HEK293 (cell line): ENCODE measurements around the gene MYADML2.

Experiments
- BCL11A ChIP-seq: fragments of 450-650 bp; formaldehyde crosslinking; IDR thresholded peaks from 2 replicates; pipeline ENCODE4 v1.5.1; 2016; ENCODE audit warnings: low read depth, missing biosample characterization, missing genetic modification characterization
- CTCF ChIP-seq: fragments of 450-650 bp; formaldehyde crosslinking; IDR thresholded peaks from 2 replicates; pipeline ENCODE4 v1.5.1; 2016; ENCODE audit warnings: missing biosample characterization, missing genetic modification characterization
- EGR2 ChIP-seq: fragments of 450-650 bp; formaldehyde crosslinking; IDR thresholded peaks from 2 replicates; pipeline ENCODE4 v1.5.1; 2016; ENCODE audit warnings: low read depth, missing biosample characterization, missing genetic modification characterization
- GLIS1 ChIP-seq: fragments of 450-650 bp; formaldehyde crosslinking; IDR thresholded peaks from 2 replicates; pipeline ENCODE4 v1.5.1; 2016; ENCODE audit warnings: missing biosample characterization, missing genetic modification characterization
- HIC1 ChIP-seq: fragments of 450-650 bp; formaldehyde crosslinking; IDR thresholded peaks from 2 replicates; pipeline ENCODE4 v1.5.1; 2016; ENCODE audit warnings: missing biosample characterization, missing genetic modification characterization
- KLF8 ChIP-seq: fragments of 450-650 bp; formaldehyde crosslinking; IDR thresholded peaks from 2 replicates; pipeline ENCODE4 v1.5.1; 2016; ENCODE audit warnings: missing biosample characterization, missing genetic modification characterization
- OSR2 ChIP-seq: fragments of 450-650 bp; formaldehyde crosslinking; IDR thresholded peaks from 2 replicates; pipeline ENCODE4 v1.5.1; 2016; ENCODE audit warnings: missing biosample characterization, missing genetic modification characterization
- PATZ1 ChIP-seq: fragments of 450-650 bp; formaldehyde crosslinking; IDR thresholded peaks from 2 replicates; pipeline ENCODE4 v1.5.1; 2016; ENCODE audit warnings: missing biosample characterization, missing genetic modification characterization
- SCRT2 ChIP-seq: fragments of 450-650 bp; formaldehyde crosslinking; IDR thresholded peaks from 2 replicates; pipeline ENCODE4 v1.5.1; 2016; ENCODE audit warnings: missing biosample characterization, missing genetic modification characterization
- ZBTB17 ChIP-seq: fragments of 450-650 bp; formaldehyde crosslinking; IDR thresholded peaks from 2 replicates; pipeline ENCODE4 v1.5.1; 2016; ENCODE audit warnings: missing biosample characterization, missing genetic modification characterization
- ZBTB20 ChIP-seq: fragments of 450-650 bp; formaldehyde crosslinking; IDR thresholded peaks from 2 replicates; pipeline ENCODE4 v1.5.1; 2016; ENCODE audit warnings: missing biosample characterization, missing genetic modification characterization
- ZBTB48 ChIP-seq: fragments of 450-650 bp; formaldehyde crosslinking; IDR thresholded peaks from 2 replicates; pipeline ENCODE4 v1.5.1; 2016; ENCODE audit warnings: missing biosample characterization, missing genetic modification characterization
- ZBTB49 ChIP-seq: fragments of 450-650 bp; formaldehyde crosslinking; IDR thresholded peaks from 2 replicates; pipeline ENCODE4 v1.5.1; 2016; ENCODE audit warnings: missing biosample characterization, missing genetic modification characterization, low read depth
- ZFHX2 ChIP-seq: fragments of 450-650 bp; formaldehyde crosslinking; conservative IDR thresholded peaks from 2 replicates; pipeline ENCODE4 v1.5.1; 2016; ENCODE audit warnings: missing biosample characterization, missing genetic modification characterization
- ZFP37 ChIP-seq: fragments of 450-650 bp; formaldehyde crosslinking; IDR thresholded peaks from 2 replicates; pipeline ENCODE4 v1.5.1; 2016; ENCODE audit warnings: missing biosample characterization, missing genetic modification characterization
- ZIC2 ChIP-seq: fragments of 450-650 bp; formaldehyde crosslinking; IDR thresholded peaks from 2 replicates; pipeline ENCODE4 v1.5.1; 2016; ENCODE audit warnings: missing biosample characterization, missing genetic modification characterization
- ZNF16 ChIP-seq: fragments of 450-650 bp; formaldehyde crosslinking; IDR thresholded peaks from 2 replicates; pipeline ENCODE4 v1.5.1; 2016; ENCODE audit warnings: low read depth, missing biosample characterization, missing genetic modification characterization
- ZNF169 ChIP-seq: fragments of 450-650 bp; formaldehyde crosslinking; IDR thresholded peaks from 2 replicates; pipeline ENCODE4 v1.5.1; 2016; ENCODE audit warnings: missing biosample characterization, missing genetic modification characterization
- ZNF19 ChIP-seq: fragments of 450-650 bp; formaldehyde crosslinking; IDR thresholded peaks from 2 replicates; pipeline ENCODE4; 2016; ENCODE audit warnings: missing biosample characterization, missing genetic modification characterization, low read depth
- ZNF362 ChIP-seq: fragments of 450-650 bp; formaldehyde crosslinking; IDR thresholded peaks from 2 replicates; pipeline ENCODE4 v1.5.1; 2016; ENCODE audit warnings: missing biosample characterization, missing genetic modification characterization
- ZNF366 ChIP-seq: fragments of 450-650 bp; formaldehyde crosslinking; conservative IDR thresholded peaks from 2 replicates; pipeline ENCODE4 v1.5.1; 2016; ENCODE audit warnings: missing biosample characterization, missing genetic modification characterization
- ZNF394 ChIP-seq: fragments of 450-650 bp; formaldehyde crosslinking; IDR thresholded peaks from 2 replicates; pipeline ENCODE4 v1.5.1; 2016; ENCODE audit warnings: missing biosample characterization, missing genetic modification characterization, mild to moderate bottlenecking, moderate library complexity, borderline replicate concordance
- ZNF488 ChIP-seq: fragments of 450-650 bp; formaldehyde crosslinking; IDR thresholded peaks from 2 replicates; pipeline ENCODE4 v1.5.1; 2016; ENCODE audit warnings: missing biosample characterization, missing genetic modification characterization
- ZNF501 ChIP-seq: fragments of 450-650 bp; formaldehyde crosslinking; IDR thresholded peaks from 2 replicates; pipeline ENCODE4 v1.5.1; 2016; ENCODE audit warnings: missing biosample characterization, missing genetic modification characterization
- ZNF521 ChIP-seq: fragments of 450-650 bp; formaldehyde crosslinking; IDR thresholded peaks from 2 replicates; pipeline ENCODE4 v1.5.1; 2017; ENCODE audit warnings: missing biosample characterization, mild to moderate bottlenecking, missing genetic modification characterization
- ZNF544 ChIP-seq: fragments of 450-650 bp; formaldehyde crosslinking; IDR thresholded peaks from 2 replicates; pipeline ENCODE4 v1.5.0; 2017; ENCODE audit warnings: missing biosample characterization, missing genetic modification characterization
- ZNF610 ChIP-seq: fragments of 450-650 bp; formaldehyde crosslinking; IDR thresholded peaks from 2 replicates; pipeline ENCODE4 v1.5.1; 2016; ENCODE audit warnings: missing biosample characterization, missing genetic modification characterization, borderline replicate concordance
- ZNF785 ChIP-seq: fragments of 450-650 bp; formaldehyde crosslinking; IDR thresholded peaks from 2 replicates; pipeline ENCODE4 v1.5.1; 2016; ENCODE audit warnings: missing biosample characterization, missing genetic modification characterization
- ZSCAN16 ChIP-seq: fragments of 450-650 bp; formaldehyde crosslinking; IDR thresholded peaks from 2 replicates; pipeline ENCODE4 v1.5.1; 2016; ENCODE audit warnings: missing biosample characterization, missing genetic modification characterization

Gene MYADML2

GRCh38 chr17:81898029-81898866 is 48.8 kb downstream of the MYADML2 start (continued):
- TF ChIP-seq ZBTB49 (no peak), ZFP37 (tag by site-specific recombination) (no peak), ZNF501 (no peak), ZBTB48 (tag by site-specific recombination) (no peak), PATZ1 (0 out of 2 replicates have a peak, but pooled peaks have one; percentile 31), ZBTB20 (0 out of 2 replicates have a peak, but pooled peaks have one; percentile 22), ZBTB17 (no peak), ZNF16 (tag by site-specific recombination) (no peak), ZNF362 (tag by site-specific recombination) (peak; percentile 80), ZFHX2 (tag by site-specific recombination) (peak; percentile 53), CTCF (tag by site-specific recombination) (no peak), ZNF19 (tag by site-specific recombination) (no peak), ZNF610 (tag by site-specific recombination) (no peak), ZIC2 (tag by site-specific recombination) (peak; percentile 82), ZSCAN16 (tag by site-specific recombination) (0 out of 2 replicates have a peak, but pooled peaks have one; percentile 67), ZNF366 (tag by site-specific recombination) (peak; percentile 47; the same call in 1 of the 2 replicates), ZNF785 (tag by site-specific recombination) (no peak), OSR2 (tag by site-specific recombination) (peak; percentile 46), HIC1 (tag by site-specific recombination) (0 out of 2 replicates have a peak, but pooled peaks have one; percentile 60), SCRT2 (tag by site-specific recombination) (peak; percentile 24; the same call in 1 of the 2 replicates), ZNF488 (no peak), ZNF544 (tag by site-specific recombination) (no peak), BCL11A (tag by site-specific recombination) (0 out of 2 replicates have a peak, but pooled peaks have one; percentile 34), ZNF394 (tag by site-specific recombination) (0 out of 2 replicates have a peak, but pooled peaks have one; percentile 21), GLIS1 (tag by site-specific recombination) (peak; percentile 53; the same call in 1 of the 2 replicates), EGR2 (tag by site-specific recombination) (peak; percentile 68), KLF8 (peak; percentile 39; the same call in 1 of the 2 replicates), ZNF169 (tag by site-specific recombination) (no peak), ZNF521 (tag by site-specific recombination) (no peak)
